ENCODE data around the gene SCN5A.

DNA sequence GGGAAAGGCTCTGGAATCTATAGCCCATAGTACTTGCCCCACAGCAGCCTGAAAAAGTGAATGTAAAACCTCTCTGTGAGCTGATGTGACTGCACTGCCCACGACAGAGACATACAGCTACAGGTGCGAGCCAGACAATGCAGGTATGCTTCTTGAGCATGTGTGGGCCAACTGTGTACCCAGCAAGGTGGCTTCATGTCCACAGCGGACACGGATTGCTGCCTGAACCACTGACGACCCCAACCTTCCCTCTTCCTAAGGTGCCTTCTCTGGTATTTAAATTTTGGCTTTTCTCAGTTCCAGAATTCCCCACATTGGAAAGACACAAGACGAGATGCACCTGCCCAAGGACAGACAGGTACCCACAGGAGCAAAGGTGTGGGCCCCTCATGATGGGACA lies 65.8 kb downstream of the SCN5A start:
- TF ChIP-seq HDGF (IDR thresholded peaks at IDR 0.05; ENCODE audit: borderline replicate concordance) (no peak), CTBP1 (IDR thresholded peaks at IDR 0.05; ENCODE audit: borderline replicate concordance) (no peak), FOXM1 (IDR thresholded peaks at IDR 0.05; ENCODE audit: borderline replicate concordance) (no peak), TARDBP (IDR thresholded peaks at IDR 0.05) (no peak), BHLHE40 (IDR thresholded peaks at IDR 0.05; ENCODE audit: borderline replicate concordance) (no peak), SUZ12 (IDR thresholded peaks at IDR 0.05) (no peak), FOXA1 (IDR thresholded peaks at IDR 0.05) (no peak)
- TF ChIP-seq, protein P1, sequence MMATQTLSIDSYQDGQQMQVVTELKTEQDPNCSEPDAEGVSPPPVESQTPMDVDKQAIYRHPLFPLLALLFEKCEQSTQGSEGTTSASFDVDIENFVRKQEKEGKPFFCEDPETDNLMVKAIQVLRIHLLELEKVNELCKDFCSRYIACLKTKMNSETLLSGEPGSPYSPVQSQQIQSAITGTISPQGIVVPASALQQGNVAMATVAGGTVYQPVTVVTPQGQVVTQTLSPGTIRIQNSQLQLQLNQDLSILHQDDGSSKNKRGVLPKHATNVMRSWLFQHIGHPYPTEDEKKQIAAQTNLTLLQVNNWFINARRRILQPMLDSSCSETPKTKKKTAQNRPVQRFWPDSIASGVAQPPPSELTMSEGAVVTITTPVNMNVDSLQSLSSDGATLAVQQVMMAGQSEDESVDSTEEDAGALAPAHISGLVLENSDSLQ (IDR thresholded peaks at IDR 0.05), result no peak

Measured in HEK293T (cell line).